ENCODE results near the gene TSPAN15. TPM values are rescaled to one million over a fixed set of nuclear protein-coding genes. Genes with fewer than 3 reads are reported as not detected.

TSPAN15 gene
- polyA plus RNA-seq, 1 donor (not counting 4 experiments of a cell fraction or from before 2014, with no cell fraction given), result 2.1 TPM

DNA sequence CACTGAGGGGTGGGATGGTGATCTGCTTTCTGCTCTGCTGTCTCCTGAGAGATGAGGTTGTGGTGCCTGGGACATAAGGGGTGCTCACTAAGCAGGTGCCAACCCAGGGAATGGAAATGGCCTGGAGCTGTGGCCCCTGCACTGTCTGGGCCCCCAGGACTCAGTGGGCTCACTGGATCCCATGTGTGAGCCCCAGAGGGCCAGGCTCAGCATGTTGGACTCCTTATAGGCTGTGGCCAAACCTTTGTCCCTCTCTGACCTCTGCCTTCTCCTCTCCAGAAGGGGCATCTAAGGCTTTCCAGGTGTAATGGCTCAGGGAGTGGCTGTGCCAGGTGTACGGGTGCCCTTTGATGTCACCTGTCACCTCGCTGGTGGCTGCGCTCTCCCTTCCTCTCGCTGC lies 65.5 kb downstream of the TSPAN15 start:
- no peak for FAIRE-seq
- dilution Hi-C loops (cut with MboI; ENCODE audit: extremely low pct_ligation_motif_present, low sequenced_read_pairs), result no loop called here

DNA sequence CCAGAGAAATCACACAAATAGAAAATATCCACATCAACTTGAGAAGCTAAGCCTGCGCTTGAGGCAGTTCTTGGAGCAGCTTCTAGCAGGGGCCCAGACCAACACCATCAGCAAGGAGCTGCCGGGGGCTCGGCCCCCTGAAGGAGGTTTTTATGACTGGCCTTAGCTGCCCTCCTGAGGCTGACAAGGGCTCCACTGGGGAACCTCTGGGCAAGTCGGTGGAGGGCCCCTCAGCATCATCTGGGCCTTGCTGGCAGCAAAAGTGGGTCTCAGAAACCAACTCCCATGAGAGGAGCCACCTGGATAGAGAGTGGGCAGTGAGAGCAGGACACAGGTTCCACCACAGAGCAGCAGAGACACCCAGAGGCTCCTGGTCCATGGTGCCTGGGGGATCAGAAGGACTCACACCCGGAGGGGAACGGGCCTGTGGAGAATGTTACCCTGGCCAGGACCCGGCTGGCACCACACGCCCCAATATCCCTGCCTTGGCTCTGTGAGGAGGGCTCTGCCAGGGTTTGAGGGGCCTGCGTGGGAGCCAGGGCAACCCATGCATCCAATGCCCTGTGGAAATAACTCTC lies 66.1 kb downstream of the TSPAN15 start:
- Histone ChIP-seq H3K36me3 (ENCODE audit: control insufficient read depth in 2 of 2, extremely low read depth in 1 of 2, insufficient read depth in 2 of 2, low read length in 2 of 2) (no peaks in the 10 kb centered on the region), H3K4me1 (ENCODE audit: control insufficient read depth, extremely low read depth, insufficient read depth, low read length) (no peaks in the 10 kb centered on the region), H3K9me1 (ENCODE audit: control insufficient read depth, extremely low read depth, insufficient read depth, low read length) (no peaks in the 10 kb centered on the region), H3K27ac (ENCODE audit: control insufficient read depth, insufficient read depth, low read length) (no peak overlapping the region), H2AFZ (ENCODE audit: control insufficient read depth, low read length) (no peak overlapping the region), H3K9me3 (ENCODE audit: control insufficient read depth, low read depth, low read length) (no peaks in the 10 kb centered on the region), H3K9ac (ENCODE audit: control insufficient read depth, extremely low read depth, insufficient read depth, low read length) (no peak overlapping the region), H3K4me2 (ENCODE audit: control insufficient read depth, extremely low read depth, insufficient read depth, low read depth, low read length) (no peak overlapping the region), H4K20me1 (ENCODE audit: control insufficient read depth, extremely low read depth, insufficient read depth, low read length) (no peaks in the 10 kb centered on the region), H3K27me3 (ENCODE audit: control insufficient read depth, extremely low read depth, insufficient read depth, low read length) (no peaks in the 10 kb centered on the region), H3K4me3 (ENCODE audit: control insufficient read depth in 2 of 3, extremely low read depth in 1 of 3, insufficient read depth in 2 of 3, low read depth in 1 of 3, low read length in 3 of 3) (no peak overlapping the region), H3K79me2 (ENCODE audit: control insufficient read depth, insufficient read depth, low read length) (no peaks in the 10 kb centered on the region)
- FAIRE-seq (no peak), DNase-seq (ENCODE audit: low read depth, low spot score) (no peak)
- dilution Hi-C loops (cut with MboI; ENCODE audit: extremely low pct_ligation_motif_present, low sequenced_read_pairs), result no loop called here
- TF ChIP-seq, protein P1, sequence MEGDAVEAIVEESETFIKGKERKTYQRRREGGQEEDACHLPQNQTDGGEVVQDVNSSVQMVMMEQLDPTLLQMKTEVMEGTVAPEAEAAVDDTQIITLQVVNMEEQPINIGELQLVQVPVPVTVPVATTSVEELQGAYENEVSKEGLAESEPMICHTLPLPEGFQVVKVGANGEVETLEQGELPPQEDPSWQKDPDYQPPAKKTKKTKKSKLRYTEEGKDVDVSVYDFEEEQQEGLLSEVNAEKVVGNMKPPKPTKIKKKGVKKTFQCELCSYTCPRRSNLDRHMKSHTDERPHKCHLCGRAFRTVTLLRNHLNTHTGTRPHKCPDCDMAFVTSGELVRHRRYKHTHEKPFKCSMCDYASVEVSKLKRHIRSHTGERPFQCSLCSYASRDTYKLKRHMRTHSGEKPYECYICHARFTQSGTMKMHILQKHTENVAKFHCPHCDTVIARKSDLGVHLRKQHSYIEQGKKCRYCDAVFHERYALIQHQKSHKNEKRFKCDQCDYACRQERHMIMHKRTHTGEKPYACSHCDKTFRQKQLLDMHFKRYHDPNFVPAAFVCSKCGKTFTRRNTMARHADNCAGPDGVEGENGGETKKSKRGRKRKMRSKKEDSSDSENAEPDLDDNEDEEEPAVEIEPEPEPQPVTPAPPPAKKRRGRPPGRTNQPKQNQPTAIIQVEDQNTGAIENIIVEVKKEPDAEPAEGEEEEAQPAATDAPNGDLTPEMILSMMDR (optimal IDR thresholded peaks at IDR 0.05 in 1 of 3, IDR thresholded peaks at IDR 0.05 in 1 of 3, conservative IDR thresholded peaks at IDR 0.05 in 1 of 3; ENCODE audit: extremely low read depth in 1 of 3, insufficient read depth in 2 of 3, low read length in 3 of 3), result no peak
- no peak for TF ChIP-seq EZH2 (IDR thresholded peaks at IDR 0.05; ENCODE audit: low read length)

More for the DNA sequence above, 65.5 kb downstream of the TSPAN15 start:
- Histone ChIP-seq H3K27ac (ENCODE audit: control insufficient read depth, insufficient read depth, low read length) (no peak overlapping the region), H2AFZ (ENCODE audit: control insufficient read depth, low read length) (no peak overlapping the region), H3K36me3 (ENCODE audit: control insufficient read depth in 2 of 2, extremely low read depth in 1 of 2, insufficient read depth in 2 of 2, low read length in 2 of 2) (no peaks in the 10 kb centered on the region), H3K4me1 (ENCODE audit: control insufficient read depth, extremely low read depth, insufficient read depth, low read length) (no peaks in the 10 kb centered on the region), H3K9me1 (ENCODE audit: control insufficient read depth, extremely low read depth, insufficient read depth, low read length) (no peaks in the 10 kb centered on the region), H3K4me3 (ENCODE audit: control insufficient read depth in 2 of 3, extremely low read depth in 1 of 3, insufficient read depth in 2 of 3, low read depth in 1 of 3, low read length in 3 of 3) (no peak overlapping the region), H3K27me3 (ENCODE audit: control insufficient read depth, extremely low read depth, insufficient read depth, low read length) (no peaks in the 10 kb centered on the region), H3K9ac (ENCODE audit: control insufficient read depth, extremely low read depth, insufficient read depth, low read length) (no peak overlapping the region), H3K9me3 (ENCODE audit: control insufficient read depth, low read depth, low read length) (no peaks in the 10 kb centered on the region), H4K20me1 (ENCODE audit: control insufficient read depth, extremely low read depth, insufficient read depth, low read length) (no peaks in the 10 kb centered on the region), H3K4me2 (ENCODE audit: control insufficient read depth, extremely low read depth, insufficient read depth, low read depth, low read length) (no peak overlapping the region), H3K79me2 (ENCODE audit: control insufficient read depth, insufficient read depth, low read length) (no peaks in the 10 kb centered on the region)
- no peak for DNase-seq (ENCODE audit: low read depth, low spot score)
- TF ChIP-seq EZH2 (IDR thresholded peaks at IDR 0.05; ENCODE audit: low read length), result no peak
- TF ChIP-seq, protein P1 (optimal IDR thresholded peaks at IDR 0.05 in 1 of 3, IDR thresholded peaks at IDR 0.05 in 1 of 3, conservative IDR thresholded peaks at IDR 0.05 in 1 of 3; ENCODE audit: extremely low read depth in 1 of 3, insufficient read depth in 2 of 3, low read length in 3 of 3), result no peak
